H1 (cell line): ENCODE measurements around the gene STRN4. TPM values are rescaled to one million over a fixed set of nuclear protein-coding genes. Genes with fewer than 3 reads are reported as not detected.

ENCODE experiments used
- CTCF ChIA-PET: fragments of 300-600 bp; sonication (Branson Sonifier 250); formaldehyde crosslinking; loops from one replicate; lab custom pipeline; 2021; ENCODE audit not compliant: partially characterized antibody; lab: Charles Lee
- POLR2A ChIA-PET: fragments of 300-600 bp; sonication (Branson Sonifier 250); formaldehyde crosslinking; loops from one replicate; lab custom pipeline; 2021; ENCODE audit warnings: inconsistent platforms; ENCODE audit not compliant: partially characterized antibody; lab: Charles Lee
- DNase-seq, 2 experiments: peaks; one replicate each; pipeline versions ENCODE4 v3.0.0 to v3.0.0-alpha.2; 2010 to 2022; ENCODE audit warnings: low spot score in 2 of 2, low read depth in 1 of 2, mixed read lengths in 1 of 2
- FAIRE-seq: peaks from 2 replicates; lab custom pipeline; 2011; peaks lifted over from hg19 to GRCh38; lab: Jason Lieb, UNC
- H2AFZ ChIP-seq: 2 replicates; pipeline ENCODE4 v1.8.1; 2012; ENCODE audit warnings: low read length, inconsistent platforms
- H2AK5ac ChIP-seq: 2 replicates; pipeline ENCODE4 v1.6.1; 2013; ENCODE audit warnings: low read depth, low read length
- H2BK120ac ChIP-seq: replicated peaks from 2 replicates; pipeline ENCODE3; 2013; ENCODE audit warnings: low read depth, low read length, inconsistent platforms
- H2BK12ac ChIP-seq: 2 replicates; pipeline ENCODE4 v1.6.1; 2013; ENCODE audit warnings: low read depth, low read length
- H2BK15ac ChIP-seq: 2 replicates; pipeline ENCODE4 v1.6.1; 2013; ENCODE audit warnings: low read length
- H2BK20ac ChIP-seq: 2 replicates; pipeline ENCODE4 v1.6.1; 2013; ENCODE audit warnings: low read length
- H2BK5ac ChIP-seq: 2 replicates; pipeline ENCODE4 v1.6.1; 2013; ENCODE audit warnings: low read depth, low read length
- H3K14ac ChIP-seq: 2 replicates; pipeline ENCODE4 v1.6.1; 2013; ENCODE audit warnings: inconsistent platforms; ENCODE audit not compliant: insufficient read length
- H3K18ac ChIP-seq: 2 replicates; pipeline ENCODE4 v1.6.1; 2013; ENCODE audit warnings: low read length; ENCODE audit errors: extremely low read depth
- H3K23ac ChIP-seq: 2 replicates; pipeline ENCODE4 v1.6.1; 2013; ENCODE audit warnings: inconsistent platforms; ENCODE audit not compliant: insufficient read length
- H3K23me2 ChIP-seq: 2 replicates; pipeline ENCODE4 v1.6.1; 2013; ENCODE audit warnings: low read depth, low read length
- H3K27ac ChIP-seq: 2 replicates; pipeline ENCODE4 v1.6.1; 2011; ENCODE audit warnings: low read depth, low read length, inconsistent platforms
- H3K27me3 ChIP-seq, 4 experiments: replicated peaks in 1 of 4; 1 replicate in 1 of 4; 2 replicates in 3 of 4; pipeline versions ENCODE4 v1.6.1 to v1.8.1; 2011 to 2013; ENCODE audit warnings: low read length in 3 of 4, mild to moderate bottlenecking in 3 of 4, inconsistent platforms in 2 of 4, mixed read lengths in 2 of 4, moderate library complexity in 1 of 4; ENCODE audit not compliant: control insufficient read depth in 3 of 4, insufficient read depth in 3 of 4; ENCODE audit errors: extremely low read depth in 1 of 4
- H3K36me3 ChIP-seq, 4 experiments: 2 replicates each; pipeline versions ENCODE4 v1.6.1 to v1.8.1; 2011 to 2013; ENCODE audit warnings: mild to moderate bottlenecking in 4 of 4, low read length in 3 of 4, moderate library complexity in 2 of 4, control low read depth in 1 of 4, inconsistent platforms in 1 of 4; ENCODE audit not compliant: insufficient read depth in 4 of 4, control insufficient read depth in 2 of 4
- H3K4ac ChIP-seq: replicated peaks from 2 replicates; pipeline ENCODE3; 2013; ENCODE audit warnings: low read length, low read depth, mixed read lengths, inconsistent platforms; ENCODE audit not compliant: insufficient read length
- H3K4me1 ChIP-seq, 4 experiments: replicated peaks in 1 of 4; 1 replicate in 1 of 4; 2 replicates in 3 of 4; pipeline versions ENCODE4 v1.6.1 to v1.8.1; 2011 to 2013; ENCODE audit warnings: low read length in 3 of 4, inconsistent platforms in 2 of 4, mixed read lengths in 1 of 4; ENCODE audit not compliant: insufficient read depth in 4 of 4, control insufficient read depth in 3 of 4
- H3K4me2 ChIP-seq, 2 experiments: 2 replicates each; pipeline versions ENCODE4 v1.6.1 to v1.8.1; 2011 to 2013; ENCODE audit warnings: low read depth in 2 of 2, low read length in 2 of 2, control low read depth in 1 of 2, inconsistent platforms in 1 of 2, mild to moderate bottlenecking in 1 of 2; ENCODE audit not compliant: insufficient read depth in 1 of 2
- H3K4me3 ChIP-seq, 4 experiments: fragments of 200-600, 300-600 bp in 1 of 4; sonication (generic), shearing (Covaris generic), sonication (Bioruptor Twin) in 1 of 4; 2 replicates each; pipeline versions ENCODE4 v1.5.1 to v1.8.1; 2011 to 2016; ENCODE audit warnings: low read length in 4 of 4, low read depth in 3 of 4, control low read depth in 2 of 4, inconsistent platforms in 2 of 4, mild to moderate bottlenecking in 2 of 4, mixed read lengths in 1 of 4, moderate library complexity in 1 of 4; ENCODE audit not compliant: insufficient read depth in 2 of 4; ENCODE audit errors: extremely low read depth in 1 of 4
- H3K56ac ChIP-seq: replicated peaks from 2 replicates; pipeline ENCODE3; 2013; ENCODE audit warnings: low read depth, mild to moderate bottlenecking, mixed read lengths, low read length, inconsistent platforms; ENCODE audit not compliant: insufficient read length
- H3K79me1 ChIP-seq: 2 replicates; pipeline ENCODE4 v1.6.1; 2013; ENCODE audit warnings: low read depth, low read length, control low read depth
- H3K79me2 ChIP-seq, 2 experiments: 2 replicates each; pipeline versions ENCODE4 v1.6.1 to v1.8.1; 2012 to 2013; ENCODE audit warnings: low read length in 2 of 2, mild to moderate bottlenecking in 2 of 2, inconsistent platforms in 1 of 2; ENCODE audit not compliant: insufficient read depth in 2 of 2, control insufficient read depth in 1 of 2
- H3K9ac ChIP-seq, 4 experiments: replicated peaks in 1 of 4; 1 replicate in 1 of 4; 2 replicates in 3 of 4; pipeline versions ENCODE4 v1.6.1 to v1.8.1; 2011 to 2013; ENCODE audit warnings: low read depth in 3 of 4, low read length in 3 of 4, control low read depth in 2 of 4, mild to moderate bottlenecking in 2 of 4, moderate library complexity in 2 of 4, inconsistent platforms in 1 of 4; ENCODE audit errors: extremely low read depth in 1 of 4
- H3K9me3 ChIP-seq, 2 experiments: 2 replicates each; pipeline versions ENCODE4 v1.6.1 to v1.8.1; 2012 to 2013; ENCODE audit warnings: mild to moderate bottlenecking in 2 of 2, moderate library complexity in 2 of 2, control low read depth in 1 of 2, inconsistent platforms in 1 of 2, low read depth in 1 of 2, low read length in 1 of 2, mixed read lengths in 1 of 2; ENCODE audit not compliant: insufficient read depth in 2 of 2
- H4K20me1 ChIP-seq, 2 experiments: replicated peaks in 1 of 2; 2 replicates each; pipeline versions ENCODE3 to v1.8.1; 2011 to 2013; ENCODE audit warnings: inconsistent platforms in 2 of 2, low read length in 2 of 2, mild to moderate bottlenecking in 1 of 2; ENCODE audit not compliant: insufficient read depth in 2 of 2, control insufficient read depth in 1 of 2
- H4K5ac ChIP-seq: 2 replicates; pipeline ENCODE4 v1.6.1; 2013; ENCODE audit warnings: low read length, low read depth, mixed read lengths, inconsistent platforms; ENCODE audit not compliant: insufficient read length
- H4K8ac ChIP-seq: 2 replicates; pipeline ENCODE4 v1.8.0; 2013; ENCODE audit warnings: mild to moderate bottlenecking, moderate library complexity, low read length, inconsistent platforms; ENCODE audit not compliant: insufficient read depth; ENCODE audit errors: extremely low read depth
- H4K91ac ChIP-seq: replicated peaks from 2 replicates; pipeline ENCODE3; 2013; ENCODE audit warnings: low read length, mixed read lengths, inconsistent platforms; ENCODE audit not compliant: insufficient read length
- ASH2L ChIP-seq: fragments of 200-600, 300-600 bp; sonication (generic); IDR thresholded peaks from one replicate; pipeline ENCODE4 v1.7.1; 2017; ENCODE audit warnings: low read length
- CEBPB ChIP-seq: IDR thresholded peaks from 2 replicates; pipeline ENCODE4 v1.6.1; 2012; ENCODE audit warnings: low read depth, low read length
- CREB1 ChIP-seq: IDR thresholded peaks from 2 replicates; pipeline ENCODE4 v1.6.1; 2012; ENCODE audit warnings: inconsistent platforms
- CTBP2 ChIP-seq: IDR thresholded peaks from 2 replicates; pipeline ENCODE4 v1.7.0; 2011; ENCODE audit warnings: borderline replicate concordance, mild to moderate bottlenecking, moderate library complexity, mixed read lengths, low read length; ENCODE audit not compliant: insufficient read depth, insufficient read length
- JUN ChIP-seq: IDR thresholded peaks from 2 replicates; pipeline ENCODE4 v1.6.1; 2011; ENCODE audit warnings: low read depth, mild to moderate bottlenecking, improper control_type of control experiment, low read length
- RAD21 ChIP-seq, 2 experiments: IDR thresholded peaks in 1 of 2; conservative IDR thresholded peaks in 1 of 2; 2 replicates each; pipeline ENCODE4 v1.6.1; 2011; ENCODE audit warnings: low read depth in 2 of 2, low read length in 2 of 2, improper control_type of control experiment in 1 of 2, inconsistent platforms in 1 of 2, mild to moderate bottlenecking in 1 of 2, moderate library complexity in 1 of 2
- RBBP5 ChIP-seq: IDR thresholded peaks from 2 replicates; pipeline ENCODE4 v1.7.1; 2012; ENCODE audit warnings: low read depth, mild to moderate bottlenecking, inconsistent platforms, low read length, moderate library complexity, borderline replicate concordance
- SIN3A ChIP-seq, 2 experiments: IDR thresholded peaks in 1 of 2; conservative IDR thresholded peaks in 1 of 2; 2 replicates each; pipeline ENCODE4 v1.6.1; 2011 to 2012; ENCODE audit warnings: low read length in 2 of 2, improper control_type of control experiment in 1 of 2, low read depth in 1 of 2, mild to moderate bottlenecking in 1 of 2
- SIRT6 ChIP-seq: IDR thresholded peaks from one replicate; pipeline ENCODE4 v1.7.1; 2012; ENCODE audit warnings: low read length, inconsistent platforms
- SP2 ChIP-seq: IDR thresholded peaks from 2 replicates; pipeline ENCODE4 v1.6.1; 2012; ENCODE audit warnings: mild to moderate bottlenecking, low read length, inconsistent platforms
- TCF12 ChIP-seq: IDR thresholded peaks from 2 replicates; pipeline ENCODE4 v1.6.1; 2011; ENCODE audit warnings: low read depth, mild to moderate bottlenecking, low read length
- WGBS, 2 experiments: shearing (Covaris generic) in 1 of 2; methylation state at CpG; one replicate each; pipeline versions ENCODE4 v1.1.6 to v1.1.7; 2013 to 2015; ENCODE audit warnings: low lambda C conversion rate in 2 of 2, mixed read lengths in 2 of 2, inconsistent platforms in 1 of 2, low coverage in 1 of 2, missing lambda C conversion rate in 1 of 2; ENCODE audit not compliant: insufficient replicate concordance in 2 of 2, insufficient coverage in 1 of 2, insufficient read length in 1 of 2; ENCODE audit errors: extremely low coverage in 1 of 2, missing lambda C conversion rate in 1 of 2; 5-methylcytosine and 5-hydroxymethylcytosine counted together
- polyA plus RNA-seq, 7 experiments: library from polyadenylated mRNA; depleted of rRNA in 3 of 7; stranded (reverse) in 5 of 7; unstranded in 2 of 7; fragments of >200 nt in 5 of 7; fragments of 200-250 nt in 2 of 7; gene quantifications; 1 replicate in 5 of 7; 2 replicates in 1 of 7; 4 replicates in 1 of 7; pipeline versions ENCODE4 v1.2.1 to v1.2.3, GENCODE V29; 2011 to 2013; ENCODE audit warnings: missing spikeins in 2 of 7, mixed read lengths in 2 of 7
- total RNA-seq: library from RNA; stranded (reverse); fragmentation: NEBNext Ultra II Directional; extraction: Animal tissue kit (Norgen Biotek cat#: 25700); gene quantifications from 2 replicates; pipeline ENCODE4 v1.2.1, GENCODE V29; 2021
- TF ChIP-seq, protein P1 (sequence below): IDR thresholded peaks from 2 replicates; pipeline ENCODE4 v1.6.1; 2011; ENCODE audit warnings: low read length, improper control_type of control experiment

STRN4 gene
- total and polyA plus RNA-seq, 2 of the 8 experiments (the other 6 are each of a cell fraction or from before 2014, with no cell fraction given): 120 to 187 TPM

DNA sequence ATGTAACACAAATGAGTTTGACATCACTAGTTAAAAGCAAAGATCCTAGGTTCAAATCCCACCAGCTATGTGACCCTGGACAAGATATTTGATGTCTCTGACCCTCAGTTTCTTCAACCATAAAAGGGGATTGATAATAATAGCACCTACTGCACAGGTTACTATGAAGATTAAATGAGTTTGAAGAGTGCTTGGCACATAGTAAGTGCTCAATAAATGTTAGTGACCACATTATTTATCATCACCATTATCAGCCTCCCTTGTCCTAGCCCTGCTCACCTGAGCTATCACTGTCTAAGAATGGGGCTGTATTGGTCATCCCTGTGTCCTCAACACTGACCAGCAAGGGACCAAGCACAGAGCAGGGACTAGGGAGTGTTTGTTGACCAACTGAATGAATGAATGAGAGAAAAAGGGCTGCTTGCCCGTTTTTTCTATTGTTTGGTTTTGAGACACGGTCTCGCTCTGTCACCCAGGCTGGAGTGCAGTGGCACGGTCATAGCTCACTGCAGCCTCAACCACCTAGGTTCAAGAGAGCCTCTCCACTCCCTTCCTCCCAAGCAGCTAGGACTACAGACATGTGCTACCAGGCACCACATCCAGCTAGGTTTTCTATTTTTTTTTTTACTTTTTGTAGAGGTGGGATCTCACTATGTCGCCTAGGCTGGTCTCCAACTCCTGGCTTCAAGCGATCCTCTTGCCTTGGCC lies 58.7 kb downstream of the STRN4 start:
- no peak overlapping the region for H2BK5ac ChIP-seq
- no peak overlapping the region for H2BK20ac ChIP-seq
- H3K56ac ChIP-seq: no peak overlapping the region
- 94% methylated on average over 6 of the region's 6 CpGs; no CpG with 5 or more reads in 1 of the 2 experiments for WGBS, 2 experiments
- no peak overlapping the region for H4K91ac ChIP-seq
- POLR2A ChIA-PET: interaction anchor here (0.6 to 2.3 kb wide), 4 partner anchors 9 to 100 kb away, joined by 3 to 6 read pairs (median 3); partner anchors contain the start of gene SLC1A5
- no peaks in the 10 kb centered on the region for H3K79me2 ChIP-seq
- H3K4ac ChIP-seq: no peak overlapping the region
- no peak overlapping the region for H3K14ac ChIP-seq
- H4K20me1 ChIP-seq: peaks cover under 1 to 3% of the 10 kb centered on the region in 2 experiments
- H3K9me3 ChIP-seq: no peaks in the 10 kb centered on the region
- H3K23ac ChIP-seq: no peak overlapping the region
- no peak overlapping the region for H2AK5ac ChIP-seq
- H3K9ac ChIP-seq: no peak overlapping the region
- H3K4me1 ChIP-seq: no peaks in the 10 kb centered on the region
- H3K4me3 ChIP-seq: no peak overlapping the region
- H2BK120ac ChIP-seq: no peak overlapping the region
- FAIRE-seq (no peak), DNase-seq (no peak)
- no peak overlapping the region for H4K5ac ChIP-seq
- H2AFZ ChIP-seq: no peak overlapping the region
- H2BK15ac ChIP-seq: no peak overlapping the region
- CTCF ChIA-PET: interaction anchor here (0.8 to 2.3 kb wide), 6 partner anchors 12 to 74 kb away, joined by 3 to 13 read pairs (median 6); partner anchors contain the start of gene DACT3
- H4K8ac ChIP-seq: no peak overlapping the region
- H3K36me3 ChIP-seq: peaks cover 26 to 76% (median 53%) of the 10 kb centered on the region in 4 experiments
- no peaks in the 10 kb centered on the region for H3K27me3 ChIP-seq
- H3K23me2 ChIP-seq: no peaks in the 10 kb centered on the region
- H3K79me1 ChIP-seq: no peaks in the 10 kb centered on the region
- H2BK12ac ChIP-seq: no peak overlapping the region
- H3K18ac ChIP-seq: no peak overlapping the region
- no peak overlapping the region for H3K27ac ChIP-seq
- no peak overlapping the region for H3K4me2 ChIP-seq
- TF ChIP-seq RBBP5: no peak
- no peak for TF ChIP-seq CREB1
- TF ChIP-seq SIN3A (conservative IDR thresholded peaks at IDR 0.05 in 1 of 2, IDR thresholded peaks at IDR 0.05 in 1 of 2; ENCODE audit: low read depth in 1 of 2, low read length in 2 of 2): no peak
- no peak for TF ChIP-seq SP2
- no peak for TF ChIP-seq TCF12
- no peak for TF ChIP-seq RAD21 (IDR thresholded peaks at IDR 0.05 in 1 of 2, conservative IDR thresholded peaks at IDR 0.05 in 1 of 2; ENCODE audit: low read depth in 2 of 2, low read length in 2 of 2)
- TF ChIP-seq, protein P1, sequence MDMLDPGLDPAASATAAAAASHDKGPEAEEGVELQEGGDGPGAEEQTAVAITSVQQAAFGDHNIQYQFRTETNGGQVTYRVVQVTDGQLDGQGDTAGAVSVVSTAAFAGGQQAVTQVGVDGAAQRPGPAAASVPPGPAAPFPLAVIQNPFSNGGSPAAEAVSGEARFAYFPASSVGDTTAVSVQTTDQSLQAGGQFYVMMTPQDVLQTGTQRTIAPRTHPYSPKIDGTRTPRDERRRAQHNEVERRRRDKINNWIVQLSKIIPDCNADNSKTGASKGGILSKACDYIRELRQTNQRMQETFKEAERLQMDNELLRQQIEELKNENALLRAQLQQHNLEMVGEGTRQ: no peak
- no peak for TF ChIP-seq ASH2L
- no peak for TF ChIP-seq CTBP2
- TF ChIP-seq JUN: no peak
- TF ChIP-seq CEBPB: no peak
- no peak for TF ChIP-seq SIRT6
